ENCODE data around the gene SLC35E3.

Gene SLC35E3

DNA sequence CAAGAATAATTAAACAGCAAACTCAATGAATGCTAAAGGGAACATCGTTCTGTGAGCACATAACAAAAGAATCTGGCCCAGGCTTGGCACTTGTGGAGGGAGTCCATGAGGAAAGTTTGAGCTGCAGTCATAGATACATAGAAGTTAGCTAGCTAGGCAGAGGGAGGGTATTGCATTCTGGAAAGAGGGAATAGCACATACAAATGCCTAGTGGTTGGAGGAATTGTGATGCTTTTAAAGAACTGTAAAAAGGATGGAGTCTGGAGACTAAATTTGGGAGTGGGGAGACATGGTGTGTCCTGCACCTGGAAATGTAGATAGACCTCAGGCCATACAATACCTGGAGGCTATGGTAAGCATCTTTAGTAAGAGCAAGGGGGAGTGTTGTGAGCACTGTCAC, 24.0 kb downstream of the SLC35E3 start:
- no peak for DNase-seq (ENCODE audit: low read depth in 1 of 2, low spot score in 1 of 2)

GRCh38 chr12:68771223-68771925, 25.4 kb downstream of the SLC35E3 start:
- DNase-seq (ENCODE audit: low read depth in 1 of 2, low spot score in 1 of 2) = no peak

DNA sequence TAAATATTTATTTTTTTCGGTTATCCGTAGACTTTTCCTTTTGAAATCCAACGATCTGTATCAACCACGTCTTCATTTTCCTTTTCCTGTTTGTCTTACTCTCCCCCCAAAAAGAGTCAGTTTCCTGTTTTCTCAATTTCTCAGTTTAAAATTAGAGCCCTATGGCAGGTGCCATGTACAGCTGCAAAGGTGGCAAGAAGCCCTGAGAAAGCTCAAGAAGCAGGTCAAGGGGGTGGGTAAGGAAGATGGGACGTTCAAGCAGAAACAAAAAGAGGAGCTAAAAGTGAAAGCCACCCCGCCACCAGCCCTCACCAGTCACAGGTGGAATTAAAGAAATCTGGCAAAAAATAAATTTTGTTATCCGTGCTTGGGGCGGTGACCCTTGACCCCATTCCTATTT, 26.7 kb downstream of the SLC35E3 start:
- no peak for DNase-seq (ENCODE audit: low read depth in 1 of 2, low spot score in 1 of 2)

DNA sequence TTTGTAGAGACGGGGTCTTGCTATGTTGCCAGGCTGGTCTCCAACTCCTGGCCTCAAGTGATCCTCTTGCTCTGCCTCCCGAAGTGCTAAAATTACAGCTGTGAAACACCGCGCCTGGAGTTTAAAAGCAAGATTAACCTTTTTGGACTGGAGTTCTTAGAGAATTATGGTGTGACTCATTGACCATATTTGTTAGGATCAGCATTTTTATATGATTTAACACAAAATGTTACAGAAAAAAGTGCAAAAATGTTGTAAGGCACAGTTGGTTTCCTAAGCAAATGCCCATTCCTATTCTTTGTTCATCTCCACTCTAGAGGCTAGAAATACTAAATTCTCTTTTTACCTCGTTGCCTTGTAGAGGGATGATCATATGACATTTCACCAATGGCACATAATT, 27.6 kb downstream of the SLC35E3 start:
- no peak for DNase-seq (ENCODE audit: low read depth in 1 of 2, low spot score in 1 of 2)

- DNase-seq (ENCODE audit: low read depth in 1 of 2, low spot score in 1 of 2) = no peak
Observed at GRCh38 chr12:68775121-68775630, 29.2 kb downstream of the SLC35E3 start.

DNA sequence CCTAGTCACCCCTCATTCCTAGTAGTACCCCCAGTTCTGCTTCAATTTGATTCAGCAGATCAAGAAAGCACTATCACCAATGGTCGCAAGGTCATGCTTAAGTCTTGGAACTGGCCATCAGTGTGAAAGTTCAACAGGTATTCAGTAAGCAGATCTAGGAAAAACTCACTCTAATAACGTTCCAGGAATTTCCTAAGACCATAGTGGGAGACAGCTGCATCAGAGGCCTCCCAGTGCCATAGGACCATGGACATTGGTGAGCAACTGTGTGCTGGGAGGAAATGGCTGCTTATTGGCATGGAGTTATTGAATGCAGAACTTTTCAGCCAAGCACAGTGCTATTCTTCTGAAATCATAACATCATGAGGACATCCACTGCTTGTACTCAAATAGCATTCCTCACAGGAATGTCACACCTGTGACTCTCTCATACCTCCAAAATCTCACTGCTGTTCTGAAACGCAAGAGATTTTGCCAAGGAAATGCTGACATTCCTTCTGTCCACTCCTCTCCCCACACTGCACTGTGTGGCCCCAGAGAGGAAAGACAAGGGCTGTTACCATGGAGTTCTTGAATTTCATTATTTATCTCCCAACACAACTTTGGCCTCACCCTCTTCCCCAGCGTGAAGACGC, 31.1 kb downstream of the SLC35E3 start:
- DNase-seq (ENCODE audit: low read depth in 1 of 2, low spot score in 1 of 2) = no peak

DNA sequence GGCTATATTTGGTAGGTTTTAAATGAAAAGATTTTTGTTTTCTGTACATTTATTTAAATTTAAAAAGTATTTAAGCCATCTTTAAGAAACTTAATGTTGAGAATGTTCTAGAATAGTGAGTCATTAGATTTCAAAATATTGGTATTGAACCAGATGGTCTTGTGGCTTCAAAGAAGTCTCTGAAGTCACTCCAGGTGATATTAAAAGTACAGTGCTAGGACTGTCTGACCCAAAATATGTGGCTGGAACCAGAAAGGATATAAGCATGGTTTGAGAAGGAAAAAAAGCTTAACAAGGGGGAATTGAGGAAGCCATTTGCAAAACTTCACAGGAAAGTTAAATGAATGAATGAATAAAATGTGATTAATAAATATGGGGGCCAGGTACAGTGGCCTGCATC, 33.3 kb downstream of the SLC35E3 start:
- no peak for DNase-seq (ENCODE audit: low read depth in 1 of 2, low spot score in 1 of 2)

GRCh38 chr12:68780731-68781130, 34.8 kb downstream of the SLC35E3 start:
- DNase-seq (ENCODE audit: low read depth in 1 of 2, low spot score in 1 of 2) = no peak

DNA sequence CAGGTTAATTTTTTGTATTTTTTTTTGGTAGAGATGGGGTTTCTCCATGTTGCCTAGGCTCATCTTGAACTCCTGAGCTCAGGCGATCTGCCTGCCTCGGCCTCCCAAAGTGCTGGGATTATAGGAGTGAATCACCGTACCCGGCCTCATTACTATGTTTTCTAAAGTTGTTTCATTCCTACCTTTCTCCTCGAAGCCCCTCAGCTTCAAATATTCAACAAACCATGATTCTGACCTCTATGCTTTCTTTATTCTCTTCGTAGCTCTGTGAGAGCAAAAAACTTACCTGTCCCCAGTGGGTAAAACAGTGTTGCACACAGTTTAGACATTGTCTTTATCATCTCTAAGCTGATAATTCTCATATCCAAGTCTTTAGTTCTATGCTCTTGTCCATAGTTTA, 35.8 kb downstream of the SLC35E3 start:
- DNase-seq (ENCODE audit: low read depth in 1 of 2, low spot score in 1 of 2) = no peak

DNA sequence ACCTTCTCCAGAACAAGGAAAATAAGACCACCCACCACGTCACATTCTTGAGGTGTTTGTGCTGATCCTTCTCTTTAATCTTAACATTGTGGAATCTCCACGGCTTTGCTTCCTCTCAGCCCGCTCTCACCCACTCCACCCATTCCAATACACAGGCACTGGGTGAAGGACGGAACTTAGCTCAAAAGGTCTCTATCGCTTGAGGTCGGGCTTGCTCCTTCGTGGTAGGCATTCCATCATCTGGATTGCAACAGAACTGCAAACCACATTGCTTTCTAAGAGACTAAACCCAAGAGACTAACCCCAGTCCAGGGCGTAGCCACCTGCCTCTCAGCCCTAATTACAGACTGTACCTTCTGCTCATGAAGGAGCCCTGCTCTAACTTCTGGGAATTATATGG, 38.0 kb downstream of the SLC35E3 start:
- DNase-seq (ENCODE audit: low read depth in 1 of 2, low spot score in 1 of 2) = no peak

DNA sequence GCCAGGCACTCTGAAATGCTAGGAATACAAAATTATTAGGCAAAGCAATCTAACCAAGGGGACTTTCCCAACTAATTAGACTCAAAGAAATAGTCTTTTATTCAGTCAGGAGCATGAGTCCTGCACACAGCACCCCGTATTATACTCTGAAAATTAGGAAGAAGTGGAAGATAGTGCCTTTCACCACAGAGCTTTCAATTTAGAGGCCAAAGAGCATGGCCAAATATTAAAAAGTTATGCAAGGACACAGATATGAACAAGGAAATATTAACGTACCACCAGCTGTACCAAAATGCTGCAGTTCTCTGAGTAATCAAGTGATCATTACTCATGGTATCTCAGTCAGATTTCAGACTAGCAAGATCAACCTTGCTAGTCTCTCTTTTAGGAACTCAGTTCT, 39.4 kb downstream of the SLC35E3 start:
- DNase-seq (ENCODE audit: low read depth in 1 of 2, low spot score in 1 of 2) = no peak

DNA sequence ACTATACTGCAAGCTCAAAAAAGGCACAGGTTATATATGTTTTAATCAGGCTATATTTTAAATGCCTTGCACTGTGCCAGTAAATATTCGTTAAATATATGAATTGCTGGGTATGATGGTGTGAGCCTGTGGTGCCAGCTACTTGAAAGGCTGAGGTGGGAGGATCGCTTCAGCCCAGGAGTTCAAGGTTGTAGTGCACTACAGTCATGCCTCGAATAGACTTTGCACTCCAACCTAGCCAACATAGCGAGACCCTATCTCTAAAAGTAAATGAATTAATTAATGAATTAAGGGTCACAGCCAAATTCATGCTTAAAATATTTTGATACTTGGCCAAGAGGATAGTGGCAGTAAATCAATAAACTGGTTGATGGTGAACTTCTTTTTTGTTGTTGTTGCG, 39.8 kb downstream of the SLC35E3 start:
- DNase-seq (ENCODE audit: low read depth in 1 of 2, low spot score in 1 of 2) = no peak

DNA sequence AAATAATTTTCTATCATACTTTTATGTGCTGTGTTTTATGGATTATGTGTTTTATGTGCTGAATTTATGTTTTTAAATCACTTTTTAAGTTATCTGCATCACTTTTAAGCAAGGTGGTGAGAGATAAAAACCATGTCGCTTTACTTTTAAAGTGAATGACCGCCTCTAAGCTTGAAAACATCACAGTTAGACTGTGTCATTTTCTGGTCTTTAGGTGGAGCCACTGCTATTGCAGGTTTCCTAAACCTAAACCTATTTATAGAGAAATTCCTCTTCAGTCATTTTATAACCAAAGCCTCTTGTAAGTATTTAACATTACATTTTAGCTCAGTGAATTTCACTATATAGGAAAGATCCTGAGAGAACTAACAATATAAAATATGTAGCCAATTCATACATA, 41.0 kb downstream of the SLC35E3 start:
- no peak for DNase-seq (ENCODE audit: low read depth in 1 of 2, low spot score in 1 of 2)

DNA sequence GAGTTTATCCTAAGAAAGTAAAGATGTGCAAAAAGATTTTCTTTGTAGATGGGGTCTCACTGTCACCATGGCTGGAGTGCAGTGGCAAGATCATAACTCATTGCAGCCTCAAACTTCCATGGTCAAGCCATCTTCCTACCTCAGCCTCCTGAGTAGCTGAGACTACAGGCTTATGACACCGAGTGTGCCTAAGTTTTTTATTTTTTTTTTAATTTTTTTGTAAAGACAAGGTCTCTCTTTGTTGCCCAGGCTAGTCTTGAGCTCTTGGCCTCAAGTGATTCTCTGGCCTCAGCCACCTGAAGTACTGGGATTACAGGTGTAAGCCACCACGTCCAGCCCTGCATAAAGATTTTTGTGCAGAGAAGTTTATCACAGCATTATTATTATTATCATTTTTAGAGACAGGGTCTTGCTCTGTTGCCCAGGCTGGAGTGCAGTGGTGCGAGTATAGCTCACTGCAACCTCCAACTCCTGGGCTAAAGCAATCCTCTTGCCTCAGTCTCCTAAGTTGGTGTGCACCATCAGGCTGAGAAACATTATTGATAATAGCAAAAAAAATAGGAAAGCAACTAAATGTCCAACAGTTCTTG, 42.7 kb downstream of the SLC35E3 start:
- no peak for DNase-seq (ENCODE audit: low read depth in 1 of 2, low spot score in 1 of 2)

DNA sequence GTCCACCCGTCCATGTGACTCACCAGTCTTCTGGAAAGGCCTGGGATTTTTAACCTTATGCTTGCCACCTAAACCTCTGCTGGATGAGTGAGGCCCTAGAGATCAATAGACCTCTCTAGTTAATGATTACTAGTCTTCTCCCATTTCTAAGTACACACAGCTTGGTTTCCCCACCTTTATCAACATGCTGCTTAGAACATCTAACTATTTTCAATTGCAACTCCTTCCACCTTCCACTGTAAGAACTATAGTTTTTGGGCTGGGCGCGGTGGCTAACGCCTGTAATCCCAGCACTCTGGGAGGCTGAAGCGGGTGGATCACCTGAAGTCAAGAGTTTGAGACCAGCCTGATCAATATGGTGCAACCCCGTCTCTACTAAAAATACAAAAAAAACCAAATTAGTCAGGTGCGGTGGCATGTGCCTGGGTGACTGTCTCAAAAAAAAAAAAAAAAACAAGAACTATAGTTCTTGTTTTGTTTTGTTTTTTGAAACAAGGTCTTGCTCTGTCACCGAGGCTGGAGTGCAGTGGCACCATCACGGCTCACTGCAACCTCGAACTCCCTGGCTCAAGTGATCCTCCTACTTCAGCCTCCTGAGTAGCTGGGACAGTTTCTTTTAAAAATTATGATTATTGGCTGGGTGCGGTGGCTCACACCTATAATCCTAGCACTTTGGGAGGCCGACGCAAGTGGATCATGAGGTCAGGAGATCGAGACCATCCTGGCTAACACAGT, 43.3 kb downstream of the SLC35E3 start:
- DNase-seq (ENCODE audit: low read depth in 1 of 2, low spot score in 1 of 2) = no peak

- no peak for DNase-seq (ENCODE audit: low read depth in 1 of 2, low spot score in 1 of 2)
Observed at GRCh38 chr12:68790081-68790951, 44.3 kb downstream of the SLC35E3 start.

DNA sequence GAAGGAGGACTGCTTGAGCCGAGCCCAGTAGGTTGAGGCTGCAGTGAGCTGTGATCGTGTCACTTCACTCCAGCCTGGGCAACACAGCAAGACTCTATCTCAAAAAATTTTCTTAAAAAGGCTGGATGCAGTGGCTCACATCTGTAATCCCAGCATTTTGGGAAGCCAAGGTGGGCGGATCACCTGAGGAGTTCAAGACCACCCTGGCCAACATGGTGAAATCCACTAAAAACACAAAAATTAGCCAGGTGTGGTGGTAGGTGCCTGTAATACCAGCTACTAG, 44.9 kb downstream of the SLC35E3 start:
- no peak for DNase-seq (ENCODE audit: low read depth in 1 of 2, low spot score in 1 of 2)

GRCh38 chr12:68791897-68792481, 46.0 kb downstream of the SLC35E3 start:
- DNase-seq (ENCODE audit: low read depth in 1 of 2, low spot score in 1 of 2) = no peak

DNA sequence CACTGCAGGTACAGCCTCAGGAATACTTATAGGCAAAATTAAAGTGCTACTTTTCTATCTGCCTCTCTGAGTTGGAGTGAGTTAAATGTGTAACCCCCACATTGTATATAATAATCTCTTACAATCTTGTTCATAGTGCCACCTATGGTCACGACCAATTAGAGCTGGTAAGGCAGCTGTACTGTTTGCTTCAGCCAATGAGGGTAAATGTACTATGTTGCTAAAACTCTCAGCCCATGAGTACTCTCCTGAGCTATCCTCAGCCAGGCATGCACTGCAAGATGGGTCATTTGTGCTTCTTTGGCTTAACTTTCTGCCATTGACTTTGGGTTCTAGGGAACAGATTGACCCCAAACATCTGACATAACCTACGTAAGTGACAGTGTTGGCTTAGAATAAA, 47.0 kb downstream of the SLC35E3 start:
- no peak for DNase-seq (ENCODE audit: low read depth in 1 of 2, low spot score in 1 of 2)

GRCh38 chr12:68793436-68793835, 47.5 kb downstream of the SLC35E3 start:
- DNase-seq (ENCODE audit: low read depth in 1 of 2, low spot score in 1 of 2) = no peak

Measured in stimulated activated CD4-positive, alpha-beta T cell treated with anti-CD3 and anti-CD28 coated beads, Interleukin-15, amount 100 ng/mL, for 1 hour (primary cell).